ENCODE data around the gene MOSMO. TPM values are rescaled to one million over a fixed set of nuclear protein-coding genes. Genes with fewer than 3 reads are reported as not detected.

The MOSMO gene
- total RNA-seq, 1 donor from 2014 or later, result 12.1 TPM

DNA sequence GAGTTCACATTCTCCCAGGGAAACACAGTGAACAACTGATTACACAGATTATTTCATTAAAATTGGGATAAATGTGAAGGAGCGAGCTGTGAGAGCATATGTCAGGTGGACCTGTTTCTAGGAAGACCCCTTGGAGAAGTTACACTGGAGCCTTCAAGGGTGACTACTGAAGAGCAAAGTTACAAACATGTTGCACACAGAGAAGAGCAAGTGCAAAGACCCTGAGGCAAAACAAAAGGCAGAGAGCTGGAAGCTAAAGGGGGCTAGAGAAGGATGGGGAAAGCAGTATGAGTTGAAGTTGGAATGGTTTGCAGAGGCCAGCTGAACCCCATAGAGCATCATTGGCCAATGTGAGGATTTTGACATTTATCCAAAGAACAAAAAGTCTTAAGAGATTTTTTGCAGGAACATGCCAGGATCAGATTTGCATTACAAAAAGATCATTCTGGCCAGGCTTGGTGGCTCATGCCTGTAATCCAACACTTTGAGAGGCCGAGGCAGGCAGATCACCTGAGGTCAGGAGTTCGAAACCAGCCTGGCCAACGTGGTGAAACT lies 21.1 kb upstream of the MOSMO start:
- TF ChIP-seq, protein P1, sequence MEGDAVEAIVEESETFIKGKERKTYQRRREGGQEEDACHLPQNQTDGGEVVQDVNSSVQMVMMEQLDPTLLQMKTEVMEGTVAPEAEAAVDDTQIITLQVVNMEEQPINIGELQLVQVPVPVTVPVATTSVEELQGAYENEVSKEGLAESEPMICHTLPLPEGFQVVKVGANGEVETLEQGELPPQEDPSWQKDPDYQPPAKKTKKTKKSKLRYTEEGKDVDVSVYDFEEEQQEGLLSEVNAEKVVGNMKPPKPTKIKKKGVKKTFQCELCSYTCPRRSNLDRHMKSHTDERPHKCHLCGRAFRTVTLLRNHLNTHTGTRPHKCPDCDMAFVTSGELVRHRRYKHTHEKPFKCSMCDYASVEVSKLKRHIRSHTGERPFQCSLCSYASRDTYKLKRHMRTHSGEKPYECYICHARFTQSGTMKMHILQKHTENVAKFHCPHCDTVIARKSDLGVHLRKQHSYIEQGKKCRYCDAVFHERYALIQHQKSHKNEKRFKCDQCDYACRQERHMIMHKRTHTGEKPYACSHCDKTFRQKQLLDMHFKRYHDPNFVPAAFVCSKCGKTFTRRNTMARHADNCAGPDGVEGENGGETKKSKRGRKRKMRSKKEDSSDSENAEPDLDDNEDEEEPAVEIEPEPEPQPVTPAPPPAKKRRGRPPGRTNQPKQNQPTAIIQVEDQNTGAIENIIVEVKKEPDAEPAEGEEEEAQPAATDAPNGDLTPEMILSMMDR (IDR thresholded peaks at IDR 0.05; ENCODE audit: borderline replicate concordance), result no peak
- Histone ChIP-seq H3K4me3 (no peak overlapping the region), H3K9me3 (replicated peaks) (no peaks in the 10 kb centered on the region), H3K27me3 (ENCODE audit: low read depth) (no peaks in the 10 kb centered on the region), H3K36me3 (peaks cover 34% of the 10 kb centered on the region), H3K4me1 (peaks cover 60% of the 10 kb centered on the region), H3K27ac (replicated peaks) (peak overlapping the region; percentile 52)
- no peak for DNase-seq
- intact Hi-C loops (cut with micrococcal nuclease), result no loop called here

DNA sequence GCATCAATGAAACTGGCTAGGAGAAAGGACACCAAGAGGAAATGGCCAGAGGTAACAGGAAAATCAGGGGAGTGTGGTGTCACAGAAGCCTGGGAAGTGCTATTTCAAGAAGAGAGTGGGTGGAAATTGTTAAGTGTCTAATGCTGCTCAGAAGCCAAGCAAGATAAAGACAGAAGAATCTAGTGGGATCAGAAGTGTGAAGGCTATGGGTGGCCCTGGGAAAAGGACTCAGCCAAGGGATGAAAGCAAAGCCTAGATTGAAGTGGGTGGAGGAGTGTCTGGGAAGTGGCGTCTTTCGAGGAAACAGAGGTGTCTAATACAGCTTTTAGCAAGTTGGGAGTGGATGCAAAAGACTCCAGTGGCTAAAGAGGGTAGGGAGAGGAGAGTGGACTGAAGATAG lies 20.4 kb upstream of the MOSMO start:
- DNase-seq, result no peak
- Histone ChIP-seq H3K27ac (replicated peaks) (peak overlapping the region; percentile 27), H3K36me3 (peaks cover 27% of the 10 kb centered on the region), H3K4me3 (no peak overlapping the region), H3K9me3 (replicated peaks) (no peaks in the 10 kb centered on the region), H3K27me3 (ENCODE audit: low read depth) (no peaks in the 10 kb centered on the region), H3K4me1 (peaks cover 60% of the 10 kb centered on the region)
- TF ChIP-seq, protein P1 (IDR thresholded peaks at IDR 0.05; ENCODE audit: borderline replicate concordance), result no peak
- intact Hi-C loops (cut with micrococcal nuclease), result no loop called here

DNA sequence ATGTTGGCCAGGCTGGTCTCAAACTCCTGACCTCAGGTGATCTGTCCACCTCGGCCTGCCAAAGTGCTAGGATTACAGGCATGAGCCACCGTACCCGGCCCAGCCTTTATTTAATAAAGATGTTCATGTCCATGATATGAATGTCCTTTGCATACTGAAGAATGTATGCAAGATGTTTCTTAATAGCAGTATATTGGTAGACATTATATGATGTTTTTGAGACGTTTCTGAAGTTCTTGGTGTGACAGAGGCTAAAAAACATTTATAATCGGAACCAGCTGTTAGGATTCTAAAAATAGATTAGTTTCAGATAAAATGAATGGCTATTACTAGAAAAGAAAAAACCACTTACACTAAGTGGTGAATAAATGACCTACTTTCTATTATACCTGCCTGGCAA lies 18.8 kb upstream of the MOSMO start:
- Histone ChIP-seq H3K27ac (replicated peaks) (no peak overlapping the region), H3K36me3 (peaks cover 10% of the 10 kb centered on the region), H3K4me1 (peaks cover 60% of the 10 kb centered on the region), H3K27me3 (ENCODE audit: low read depth) (no peaks in the 10 kb centered on the region), H3K9me3 (replicated peaks) (no peaks in the 10 kb centered on the region), H3K4me3 (no peak overlapping the region)
- intact Hi-C loops (cut with micrococcal nuclease), result no loop called here
- no peak for DNase-seq
- TF ChIP-seq, protein P1 (IDR thresholded peaks at IDR 0.05; ENCODE audit: borderline replicate concordance), result no peak

GRCh38 chr16:21989751-21990150 lies 18.2 kb upstream of the MOSMO start:
- Histone ChIP-seq H3K4me3 (no peak overlapping the region), H3K36me3 (peaks cover 5% of the 10 kb centered on the region), H3K27ac (replicated peaks) (no peak overlapping the region), H3K4me1 (peaks cover 59% of the 10 kb centered on the region), H3K9me3 (replicated peaks) (no peaks in the 10 kb centered on the region), H3K27me3 (ENCODE audit: low read depth) (no peaks in the 10 kb centered on the region)
- no peak for DNase-seq
- TF ChIP-seq, protein P1 (IDR thresholded peaks at IDR 0.05; ENCODE audit: borderline replicate concordance), result no peak
- intact Hi-C loops (cut with micrococcal nuclease), result no loop called here

- H3K27ac ChIP-seq (replicated peaks), result no peak overlapping the region
These were observed 17.4 kb upstream of the MOSMO start for GRCh38 chr16:21990381-21990944.

More at GRCh38 chr16:21990381-21990944, 17.4 kb upstream of the MOSMO start:
- TF ChIP-seq, protein P1 (IDR thresholded peaks at IDR 0.05; ENCODE audit: borderline replicate concordance), result no peak
- Histone ChIP-seq H3K27me3 (ENCODE audit: low read depth) (no peaks in the 10 kb centered on the region), H3K9me3 (replicated peaks) (no peaks in the 10 kb centered on the region), H3K4me1 (peaks cover 52% of the 10 kb centered on the region), H3K4me3 (no peak overlapping the region), H3K36me3 (no peaks in the 10 kb centered on the region)
- DNase-seq, result no peak
- intact Hi-C loops (cut with micrococcal nuclease), result no loop called here

All from left ventricle myocardium inferior (tissue), 1 donor.